SK-MEL-5 (cell line): Measurements from ENCODE around the gene IRF6. TPM values are rescaled to one million over a fixed set of nuclear protein-coding genes. Genes with fewer than 3 reads are reported as not detected.

Experiments used
- DNase-seq: peaks from one replicate; pipeline ENCODE4 v3.0.0-alpha.2; 2016; ENCODE audit warnings: low read depth, low spot score
- in situ Hi-C: cut with HindIII; loops from 2 replicates; pipeline ENCODE4 v1.10.0; 2016; ENCODE audit warnings: low sequenced_read_pairs, high pct_unique_total_duplicates, low pct_unique_long_range_greater_than_20kb
- total RNA-seq: library from RNA; depleted of rRNA; stranded (reverse); fragments of >200 nt; shearing (Covaris generic); gene quantifications from 2 replicates; pipeline ENCODE4 v1.2.3, GENCODE V29; 2014

The IRF6 gene
- total RNA-seq, 1 experiment from 2014 or later = not detected

DNA sequence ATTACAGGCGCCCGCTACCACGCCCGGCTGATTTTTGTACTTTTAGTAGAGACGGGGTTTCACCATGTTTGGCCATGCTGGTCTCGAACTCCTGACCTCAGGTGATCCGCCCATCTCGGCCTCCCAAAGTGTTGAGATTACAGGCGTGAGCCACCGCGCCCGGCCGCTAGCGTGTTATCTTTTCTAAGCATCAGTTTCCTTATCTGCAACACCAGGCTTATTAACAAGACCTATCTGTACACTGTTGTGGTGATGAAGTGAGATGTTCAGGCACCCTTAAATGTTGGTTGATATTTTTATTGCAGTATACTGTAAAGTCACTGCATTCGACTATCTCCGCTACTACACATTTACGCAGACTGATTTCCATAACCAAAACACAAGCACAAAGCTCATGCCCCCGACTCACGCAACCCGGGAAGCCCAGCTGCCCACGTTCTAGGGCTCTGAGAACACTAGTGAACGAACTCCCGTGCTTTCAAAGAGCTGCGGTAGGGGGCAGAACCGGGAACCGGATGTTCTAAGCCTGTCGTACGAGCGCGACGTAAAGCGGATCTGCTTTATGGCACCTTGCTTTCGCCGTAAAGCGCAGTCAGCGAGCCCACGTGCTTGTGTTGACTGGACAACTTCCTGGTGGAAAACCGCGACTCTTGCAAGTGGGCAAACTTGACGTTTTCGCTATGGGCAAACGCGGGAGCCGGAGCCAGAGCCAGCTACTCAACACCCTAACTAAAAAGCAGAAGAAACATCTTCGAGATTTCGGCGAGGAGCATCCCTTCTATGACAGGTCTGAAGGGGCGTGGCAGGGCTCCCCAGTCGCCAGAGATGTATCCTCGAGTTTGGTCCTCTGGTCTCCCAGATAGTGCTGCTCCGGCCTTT lies 21.7 kb upstream of the IRF6 start, which contains the start of gene UTP25:
Gene UTP25, plus strand, starts transcription at position 589 of the 879 bp plus-strand sequence. Its CDS starts 92 bp downstream, at position 681.
- peak; percentile 97 for DNase-seq
- in situ Hi-C loops = loop anchor here (25.0 kb wide), 1 partner anchor 160 kb away; no protein-coding TSS in a partner anchor

DNA sequence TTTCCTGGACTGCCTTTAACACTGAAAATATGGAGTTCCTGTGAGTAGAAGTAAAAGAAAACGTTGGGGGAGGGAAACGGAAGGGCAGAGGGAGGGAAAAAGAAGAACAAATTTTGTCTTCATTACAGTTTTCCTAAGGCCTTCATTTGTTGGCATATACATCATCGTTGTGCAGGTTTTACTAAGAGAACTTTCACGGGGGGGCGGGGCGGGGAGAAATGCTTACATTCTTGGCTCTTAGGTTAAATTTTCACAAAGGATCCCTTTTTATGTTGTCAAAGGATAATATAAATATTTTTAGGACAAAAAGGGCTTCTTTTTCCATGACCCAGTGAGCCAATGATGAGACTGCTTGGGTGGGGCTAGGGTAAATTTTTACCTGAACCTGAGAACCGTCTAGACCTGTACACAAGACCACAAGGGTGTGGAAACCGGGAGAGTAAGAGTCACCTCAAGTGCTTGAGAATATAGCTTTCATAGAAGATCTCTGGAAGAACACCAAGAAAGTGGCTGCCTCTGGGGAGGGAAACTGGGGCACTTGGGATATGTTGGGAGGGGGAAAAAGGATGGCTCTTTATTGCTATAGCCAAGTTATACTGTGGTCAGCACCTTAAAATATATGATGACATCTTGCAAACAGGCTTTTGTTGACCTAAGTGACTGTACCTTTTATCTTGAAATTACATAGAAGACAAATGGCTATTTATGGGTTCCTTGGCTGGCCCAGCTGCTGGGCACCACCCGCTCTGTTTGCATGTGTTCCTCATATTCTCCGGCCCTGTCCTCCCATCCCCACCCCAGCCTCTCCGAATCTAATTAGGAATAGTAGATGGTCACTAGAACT lies 19.9 kb upstream of the IRF6 start:
- in situ Hi-C loops = loop anchor here (25.0 kb wide), 1 partner anchor 161 kb away; no protein-coding TSS in a partner anchor
- DNase-seq = no peak

DNA sequence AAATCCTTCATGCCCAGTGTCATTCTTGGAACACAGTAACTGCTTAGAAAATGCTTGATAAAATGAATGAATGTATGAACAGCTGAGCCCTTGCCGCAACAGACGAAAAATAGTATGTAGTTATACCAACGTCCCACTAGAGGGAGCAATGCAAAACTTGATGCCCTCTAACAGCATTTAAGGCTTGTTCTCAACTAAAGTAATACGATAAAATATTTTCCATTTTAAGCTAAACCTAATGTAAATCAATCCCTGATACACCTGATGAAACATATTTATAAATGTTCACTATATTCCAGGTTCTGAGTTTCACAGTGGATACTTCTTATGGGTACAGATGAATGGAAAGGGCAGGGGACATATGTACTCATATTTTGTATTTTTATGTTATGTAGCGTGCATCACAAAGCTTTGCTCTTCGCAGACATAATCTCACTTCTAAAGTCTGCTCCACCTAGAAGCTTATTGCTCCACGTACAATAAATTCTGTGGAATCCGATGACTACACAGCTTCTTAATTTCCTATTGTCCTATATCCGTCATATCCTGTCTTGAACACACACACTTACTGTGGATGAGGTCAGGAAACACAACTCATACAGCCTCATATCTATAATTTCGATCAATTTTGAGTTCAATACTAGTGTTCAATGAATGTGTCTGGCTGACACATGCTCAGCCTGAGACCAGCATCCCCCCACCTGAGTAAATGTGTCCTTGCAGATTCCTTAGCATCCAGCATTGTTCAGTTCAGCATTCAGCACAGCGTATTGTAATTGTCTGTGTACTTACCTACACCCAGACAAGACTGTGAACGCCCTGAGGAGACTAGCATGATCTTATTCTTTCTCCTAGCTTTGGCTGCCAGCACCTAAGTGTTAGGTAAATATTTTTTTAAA lies 17.4 kb upstream of the IRF6 start:
- DNase-seq = peak; percentile 69
- in situ Hi-C loops = no loop called here

DNA sequence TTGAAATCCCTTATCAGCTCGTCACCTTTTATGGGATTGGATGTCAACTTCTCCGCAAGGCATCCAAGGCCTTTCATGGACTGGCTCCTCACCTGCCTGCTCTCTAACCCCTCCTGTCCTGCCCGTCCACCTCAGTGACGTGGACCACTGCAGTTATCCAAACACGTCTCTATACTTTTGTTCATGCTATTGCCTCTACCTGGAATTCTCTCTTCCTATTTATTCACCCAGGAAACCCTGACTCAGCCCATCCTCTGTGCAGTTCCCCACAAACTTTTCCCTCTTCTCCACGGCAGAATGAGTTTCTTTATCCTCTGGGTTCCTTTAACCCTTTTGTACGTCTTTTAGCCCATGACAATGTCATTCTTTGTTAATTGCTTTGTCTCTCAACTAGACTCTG lies 16.8 kb upstream of the IRF6 start:
- in situ Hi-C loops = no loop called here
- DNase-seq = no peak

DNA sequence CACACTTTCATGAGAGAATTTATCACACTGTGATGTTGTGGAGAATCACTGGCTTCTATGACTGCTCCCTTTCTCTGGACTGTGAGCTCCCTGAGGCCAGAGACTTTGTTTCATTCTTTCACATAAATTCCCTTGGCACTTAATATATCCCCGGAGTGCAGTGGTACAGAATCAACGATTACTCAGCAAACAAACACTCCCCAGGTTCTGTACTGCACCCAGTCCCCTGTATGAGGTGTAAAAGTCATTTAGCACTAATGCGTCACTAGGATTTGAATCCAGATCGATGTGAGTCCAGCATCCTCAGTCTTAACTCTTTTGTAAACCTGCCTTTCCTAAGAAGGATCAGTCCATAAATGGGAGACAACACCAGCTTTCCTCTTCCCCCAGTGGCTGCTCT lies 15.0 kb upstream of the IRF6 start:
- DNase-seq = peak; percentile 21
- in situ Hi-C loops = no loop called here

DNA sequence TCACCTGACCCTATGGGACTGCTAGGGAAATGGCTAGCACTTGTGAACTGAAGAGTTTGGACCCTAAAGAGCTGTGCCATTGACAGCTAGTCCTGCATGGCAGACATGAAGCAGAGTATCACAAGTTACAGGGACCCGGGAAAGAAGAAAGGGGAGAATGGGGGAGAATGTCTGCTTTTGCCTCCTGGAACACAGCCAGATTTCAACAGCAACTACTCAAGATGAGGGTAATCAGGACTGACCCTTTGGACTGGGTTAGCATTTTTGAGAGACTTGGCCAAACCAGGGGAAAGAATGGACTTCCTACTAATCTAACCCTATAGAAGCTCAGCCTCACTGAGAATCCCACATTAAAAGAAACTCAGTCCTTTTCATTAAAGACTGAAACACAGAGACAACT lies 13.1 kb upstream of the IRF6 start:
- in situ Hi-C loops = no loop called here

DNA sequence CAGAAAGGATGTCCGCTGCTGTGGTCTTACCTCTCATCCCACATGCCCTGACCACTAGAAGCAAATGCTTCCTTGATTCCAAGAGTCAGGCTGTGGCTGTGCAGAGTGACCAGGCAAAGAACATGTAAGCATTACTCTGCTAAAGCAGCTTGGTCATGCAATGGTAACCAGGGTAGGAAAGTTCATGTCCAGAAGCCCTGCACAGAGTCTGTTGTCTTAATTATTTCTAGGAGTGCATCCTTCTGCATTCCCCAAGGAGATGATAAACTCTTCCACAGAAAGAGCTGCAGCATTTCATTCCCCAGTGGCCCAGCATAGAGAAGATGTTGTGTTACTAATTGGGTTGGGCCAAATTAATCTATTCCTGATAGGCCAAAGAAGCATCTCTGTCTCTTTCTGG lies 11.7 kb upstream of the IRF6 start:
- no peak for DNase-seq
- in situ Hi-C loops = no loop called here

More for the DNA sequence above, 13.1 kb upstream of the IRF6 start:
- no peak for DNase-seq

DNA sequence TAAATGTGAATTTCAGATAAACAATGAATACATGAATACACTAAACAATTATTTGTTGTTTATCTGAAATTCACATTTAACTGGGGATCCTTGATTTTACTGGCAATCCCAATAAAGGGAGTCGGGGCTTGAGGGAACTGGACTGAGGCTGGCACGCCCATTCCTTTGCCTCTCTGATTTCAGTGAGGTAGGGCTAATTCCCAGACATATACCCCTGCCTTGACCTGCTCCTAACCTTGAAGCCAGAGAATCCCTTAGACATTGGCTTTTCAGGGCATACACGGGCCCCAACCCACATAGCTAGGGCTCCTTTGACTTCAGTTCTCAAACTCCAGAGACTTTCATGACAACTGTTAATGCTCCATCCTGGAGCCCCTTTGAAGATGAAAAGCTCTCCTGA lies 11.0 kb upstream of the IRF6 start:
- in situ Hi-C loops = no loop called here
- no peak for DNase-seq

DNA sequence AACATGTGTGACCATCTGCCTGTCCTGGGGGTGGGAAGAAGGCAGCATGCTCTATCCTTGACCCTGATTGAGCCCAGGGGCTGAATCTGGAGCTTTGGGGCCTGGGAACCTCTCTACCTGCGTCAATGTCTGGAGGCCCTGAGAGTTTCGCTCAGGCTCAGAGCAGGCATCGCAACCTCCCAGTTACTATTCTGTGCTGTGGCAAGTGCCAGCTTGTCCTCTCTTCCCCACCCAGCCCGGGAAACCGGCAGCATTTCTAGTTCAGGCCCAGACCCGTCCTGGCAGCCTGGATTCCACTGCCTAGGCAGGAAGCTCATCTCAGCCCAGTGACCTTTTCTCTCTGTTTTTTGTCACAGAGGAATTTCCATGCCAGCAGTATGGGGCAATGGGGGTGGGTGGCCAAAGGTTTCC lies 10.0 kb upstream of the IRF6 start:
- in situ Hi-C loops = no loop called here
- DNase-seq = no peak

DNA sequence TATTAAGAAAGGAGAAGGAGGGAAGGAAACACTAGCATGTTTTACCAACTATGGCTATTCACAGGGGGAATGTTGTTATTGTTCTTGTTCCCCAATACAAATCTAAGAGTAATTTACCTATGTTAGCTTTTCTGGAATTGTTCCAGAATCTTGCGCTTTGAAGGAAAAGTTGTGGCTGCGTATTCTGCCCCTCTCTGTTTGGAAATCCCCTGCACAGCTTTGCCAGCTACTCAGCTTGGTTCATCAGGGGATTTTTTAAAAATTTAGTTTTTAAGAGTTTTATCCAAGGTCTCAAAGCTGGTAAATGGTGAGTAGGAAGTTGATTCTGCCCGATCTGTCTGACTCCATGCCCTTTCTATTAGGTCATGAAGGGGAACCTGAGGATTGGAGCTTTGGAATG lies 9.5 kb upstream of the IRF6 start:
- no peak for DNase-seq
- in situ Hi-C loops = no loop called here

DNA sequence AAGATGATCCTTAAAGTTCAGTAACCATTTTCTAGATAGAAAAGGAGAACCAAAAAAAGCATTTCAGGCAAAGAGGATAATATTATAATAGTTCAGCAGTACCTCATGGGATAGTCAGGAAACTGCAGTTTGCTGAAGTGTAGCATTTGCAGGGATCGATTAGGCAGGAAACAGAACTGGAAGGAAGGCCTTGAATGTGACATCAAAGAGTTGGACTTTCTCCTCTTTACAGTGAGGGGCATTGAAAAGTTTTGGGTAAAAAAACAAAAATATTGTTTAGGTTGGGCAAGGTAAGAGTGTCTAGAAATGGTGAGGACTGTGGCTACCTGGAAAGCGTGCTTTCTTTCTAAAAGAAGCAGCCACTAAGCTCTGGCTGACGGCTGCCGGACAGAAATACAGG lies 8.0 kb upstream of the IRF6 start:
- in situ Hi-C loops = no loop called here
- no peak for DNase-seq

DNA sequence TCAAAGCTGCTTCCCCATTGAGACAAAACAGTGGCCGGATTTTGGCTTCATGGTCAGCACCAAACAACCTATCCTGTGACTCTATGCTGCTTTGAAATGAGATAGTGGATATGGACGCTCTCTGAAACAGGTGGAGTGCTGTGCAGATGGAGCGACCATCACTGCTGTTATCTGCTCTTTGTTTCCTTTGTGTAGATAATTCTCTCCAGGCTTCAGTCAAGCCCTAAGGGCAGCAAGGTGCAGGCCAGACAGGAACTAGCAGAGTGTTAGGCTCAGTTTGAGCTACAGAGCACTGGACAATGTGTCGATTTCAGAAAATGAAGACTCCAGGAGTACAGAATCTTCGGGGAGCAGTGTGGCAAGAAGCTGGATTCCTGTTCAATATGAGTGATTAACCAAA lies 4.8 kb upstream of the IRF6 start:
- in situ Hi-C loops = no loop called here
- no peak for DNase-seq

DNA sequence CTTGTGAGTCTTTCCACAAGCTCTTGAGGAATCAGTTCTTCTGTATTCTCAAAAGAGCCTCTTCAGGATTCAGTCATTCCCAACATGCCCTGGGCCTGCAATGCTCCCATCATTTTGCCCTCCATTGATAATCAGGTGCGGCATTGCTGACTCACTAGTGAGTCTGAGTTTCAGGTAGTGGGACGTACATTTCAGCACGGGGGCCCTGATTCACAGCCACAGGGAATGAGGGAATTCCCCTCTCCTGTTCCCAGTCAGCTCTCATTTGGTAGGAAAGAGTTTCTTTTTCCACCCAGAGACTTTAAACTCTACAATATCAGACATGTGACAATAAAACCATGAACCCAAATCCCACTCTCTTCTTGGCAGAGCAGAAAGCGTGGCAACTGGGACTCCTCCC lies 3.7 kb upstream of the IRF6 start:
- DNase-seq = no peak
- in situ Hi-C loops = no loop called here

DNA sequence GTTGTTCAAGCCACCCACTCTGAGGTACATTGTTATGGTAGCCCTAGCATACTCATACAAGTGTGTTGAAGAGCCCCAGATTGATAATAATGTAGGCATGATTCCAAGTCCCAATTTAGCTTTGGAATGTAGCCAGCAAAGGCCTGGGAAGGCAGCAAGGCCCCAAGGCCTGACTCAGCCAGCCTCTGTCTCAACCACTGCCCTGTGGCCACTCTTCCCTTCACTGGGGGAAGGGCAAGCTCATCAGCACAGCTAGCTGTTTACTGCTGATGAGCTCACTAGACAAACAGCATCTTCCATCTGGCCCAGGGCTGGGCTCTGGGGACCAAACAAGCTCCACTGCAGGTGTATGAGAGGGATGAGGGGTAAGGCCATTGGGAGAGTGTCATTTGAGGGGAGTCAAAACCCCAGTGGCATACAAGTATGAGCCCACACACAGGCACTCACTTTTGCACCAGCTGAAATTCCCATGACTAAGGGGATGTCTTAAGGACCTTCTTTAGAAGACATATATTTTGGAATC lies 2.2 kb upstream of the IRF6 start:
- in situ Hi-C loops = no loop called here
- DNase-seq = peak; percentile 36

DNA sequence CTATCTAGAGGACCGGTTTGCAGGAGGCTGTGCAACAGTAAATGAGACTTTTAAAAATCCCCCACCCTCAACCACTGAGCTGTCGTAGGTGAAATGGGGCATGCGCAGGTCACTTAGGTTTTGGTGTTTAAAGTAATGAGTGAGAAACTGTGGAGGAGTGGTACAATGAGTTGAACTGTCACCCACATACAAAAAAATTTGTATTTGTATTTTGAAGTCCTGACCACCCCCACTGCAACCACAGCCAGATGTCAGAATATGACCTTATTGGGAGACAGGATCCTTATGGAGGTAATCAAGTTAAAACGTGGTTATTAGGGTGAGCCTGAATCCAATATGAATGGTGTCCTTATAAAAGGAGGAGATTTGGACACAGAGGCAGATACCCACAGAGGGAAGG lies 1.6 kb upstream of the IRF6 start:
- no peak for DNase-seq
- in situ Hi-C loops = no loop called here

DNA sequence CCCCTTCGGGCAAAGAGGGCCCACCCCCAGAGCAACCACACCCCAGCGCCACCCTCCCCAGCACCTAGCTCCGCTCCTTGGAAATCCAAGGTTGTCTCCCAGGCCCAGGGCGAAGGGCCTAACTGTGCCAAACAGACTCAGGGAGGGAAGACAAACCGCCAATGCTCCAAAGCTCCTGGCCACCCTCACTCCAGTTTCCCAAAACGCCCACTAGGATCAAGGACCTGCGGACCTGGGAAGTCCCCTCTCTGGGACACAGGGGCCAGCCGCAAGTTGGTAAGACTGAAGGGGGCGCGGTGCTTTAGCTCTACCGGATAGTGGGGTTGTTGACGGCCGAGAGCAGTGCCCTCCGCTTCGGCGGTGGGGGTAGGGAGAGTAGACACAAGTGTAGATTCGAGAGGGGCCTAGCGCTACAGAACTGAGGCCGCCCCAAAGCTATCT lies 581 bp downstream of the IRF6 start:
- DNase-seq = no peak
- in situ Hi-C loops = no loop called here

DNA sequence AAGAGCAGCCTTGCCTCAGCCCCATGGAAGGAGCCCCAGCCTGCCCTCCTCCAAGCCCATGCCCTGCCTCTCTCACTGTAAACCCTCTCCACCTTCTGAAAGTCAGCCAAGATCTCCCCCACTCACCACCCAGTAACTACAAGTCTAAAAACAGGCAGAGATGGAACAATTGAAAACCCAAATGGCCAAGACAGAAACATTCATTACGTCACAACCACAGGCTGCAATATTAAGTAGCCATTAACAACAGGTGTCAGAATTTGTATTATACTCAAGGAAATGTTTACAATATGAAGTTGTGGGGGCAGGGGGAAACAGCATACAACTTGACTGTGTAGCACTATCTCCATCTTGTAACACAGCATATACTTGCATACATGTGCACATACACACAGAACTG lies 2.4 kb downstream of the IRF6 start:
- in situ Hi-C loops = no loop called here
- DNase-seq = no peak
